GM12864 (cell line): ENCODE results near the gene ID1.
"Not testable (repeated sequence)": the region's sequence is repeated elsewhere in the genome, so short reads cannot be mapped to it uniquely, and the experiment has no call there.

Experiments
- DNase-seq: peaks from one replicate; pipeline ENCODE4 v3.0.0-alpha.2; 2011; ENCODE audit warnings: low read depth
- H3K4me3 ChIP-seq: 2 replicates; pipeline ENCODE4 v1.5.1; 2011; ENCODE audit warnings: mild to moderate bottlenecking, low read depth, low read length, control low read depth
- CTCF ChIP-seq: IDR thresholded peaks from 2 replicates; pipeline ENCODE4 v1.5.1; 2011; ENCODE audit warnings: low read depth, mild to moderate bottlenecking, moderate library complexity, low read length, control low read depth, inconsistent platforms; ENCODE audit errors: missing control alignments

Gene ID1

GRCh38 chr20:31615416-31615815 lies 10.3 kb downstream of the ID1 start:
- DNase-seq, result no peak
- no peak overlapping the region for H3K4me3 ChIP-seq
- TF ChIP-seq CTCF, result no peak

GRCh38 chr20:31617432-31618104 lies 12.5 kb downstream of the ID1 start:
- H3K4me3 ChIP-seq, result no peak overlapping the region
- DNase-seq, result no peak
- TF ChIP-seq CTCF, result no peak

- no peak for DNase-seq
- H3K4me3 ChIP-seq, result no peak overlapping the region
- TF ChIP-seq CTCF, result no peak
These were observed 15.2 kb downstream of the ID1 start for GRCh38 chr20:31620246-31620645.

- not testable (repeated sequence) for H3K4me3 ChIP-seq, DNase-seq
These were observed 18.0 kb downstream of the ID1 start for GRCh38 chr20:31623123-31623505.

- not testable (repeated sequence) for DNase-seq
These were observed 21.4 kb downstream of the ID1 start for GRCh38 chr20:31626534-31626933.

GRCh38 chr20:31628057-31628456 lies 23.0 kb downstream of the ID1 start:
- H3K4me3 ChIP-seq, DNase-seq: not testable (repeated sequence)

More at GRCh38 chr20:31626534-31626933, 21.4 kb downstream of the ID1 start:
- H3K4me3 ChIP-seq, result not testable (repeated sequence)

- H3K4me3 ChIP-seq, result no peak overlapping the region
- no peak for DNase-seq
- TF ChIP-seq CTCF, result no peak
These were observed 25.2 kb downstream of the ID1 start for GRCh38 chr20:31630187-31630790.

- DNase-seq, result no peak
- H3K4me3 ChIP-seq, result no peak overlapping the region
- TF ChIP-seq CTCF, result no peak
These were observed 27.7 kb downstream of the ID1 start for GRCh38 chr20:31632548-31633338.
